Aorta (tissue), 5 donors: ENCODE results near the gene MPP2. TPM values are rescaled to one million over a fixed set of nuclear protein-coding genes. Genes with fewer than 3 reads are reported as not detected.

Experiments used
- ATAC-seq: fragments of 200-7000 bp; cut with Tn5 transposase; one replicate; pipeline ENCODE4 v1.9.1; 2022; ENCODE audit warnings: moderate library complexity; ENCODE audit not compliant: low FRiP score
- DNase-seq, 2 donors: peaks; one replicate each; pipeline ENCODE4 v3.0.0-alpha.2; 2020
- H3K27ac ChIP-seq, 2 donors: one replicate each; pipeline ENCODE4 v1.5.1; 2013; ENCODE audit warnings: low read length in 2 of 2, mild to moderate bottlenecking in 2 of 2, moderate library complexity in 2 of 2, control low read depth in 1 of 2, inconsistent platforms in 1 of 2, low read depth in 1 of 2
- H3K27me3 ChIP-seq, 2 donors: one replicate each; pipeline ENCODE4 v1.6.1; 2013; ENCODE audit warnings: control low read depth in 1 of 2, low read length in 1 of 2, mild to moderate bottlenecking in 1 of 2, moderate library complexity in 1 of 2; ENCODE audit not compliant: insufficient read depth in 2 of 2, control insufficient read depth in 1 of 2
- H3K36me3 ChIP-seq, 2 donors: one replicate each; pipeline ENCODE4 v1.6.1; 2013; ENCODE audit warnings: control low read depth in 1 of 2, low read length in 1 of 2, mild to moderate bottlenecking in 1 of 2; ENCODE audit not compliant: insufficient read depth in 2 of 2, control insufficient read depth in 1 of 2
- H3K4me1 ChIP-seq, 2 donors: one replicate each; pipeline ENCODE4 v1.6.1; 2013; ENCODE audit warnings: low read length in 2 of 2, control low read depth in 1 of 2, mild to moderate bottlenecking in 1 of 2, moderate library complexity in 1 of 2; ENCODE audit not compliant: insufficient read depth in 2 of 2, control insufficient read depth in 1 of 2
- H3K4me3 ChIP-seq, 2 donors: one replicate each; pipeline ENCODE4 v1.5.1; 2013; ENCODE audit warnings: low read length in 2 of 2, control low read depth in 1 of 2, mild to moderate bottlenecking in 1 of 2
- H3K9me3 ChIP-seq: one replicate; pipeline ENCODE4 v1.6.1; 2013; ENCODE audit warnings: mild to moderate bottlenecking, low read length; ENCODE audit not compliant: control insufficient read depth
- WGBS, 2 donors: extraction: QIAGEN DNeasy Blood & Tissue Kit; methylation state at CpG; one replicate each; pipeline ENCODE4 v1.1.7; 2013; 5-methylcytosine and 5-hydroxymethylcytosine counted together
- intact Hi-C, 2 donors: fragments of 100-400 bp; cut with DNase I; formaldehyde crosslinking; loops; one replicate each; pipeline versions ENCODE4 v1.14.2 to v1.15.0; 2022
- polyA plus RNA-seq, 2 donors: library from polyadenylated mRNA; stranded (reverse); fragments of 200-250 nt; gene quantifications; one replicate each; pipeline ENCODE4 v1.2.3, GENCODE V29; 2013
- total RNA-seq, 2 donors: library from RNA; stranded (reverse); fragmentation: NEBNext Ultra II Directional; extraction: Animal tissue kit (Norgen Biotek cat#: 25700); gene quantifications; one replicate each; pipeline ENCODE4 v1.2.1, GENCODE V29; 2021
- donor health status: healthy with polysubstance abuse.
- donor health status: Bipolar disorder and iron deficiency.
- donor health status: DM: no; HTN: no; CAD: no.
- donor health status: DM: no; HTN: no; CAD: no.
- donor health status: DM: yes; HTN: yes; CAD: no.

Gene MPP2
- total and polyA plus RNA-seq, 4 donors: 1.4 to 14.2 (median 8.5) TPM

- H3K9me3 ChIP-seq: no peaks in the 10 kb centered on the region
- DNase-seq (peak; percentile 66 to 92), ATAC-seq (peak; percentile 72)
- intact Hi-C loops: loop anchor here (5.0 kb wide), 1 partner anchor 50 kb away; the partner anchor contains the start of gene CFAP97D1 (in 2 of the 2)
- peak overlapping the region; percentile 74 to 75 for H3K4me3 ChIP-seq
- no peak overlapping the region for H3K27ac ChIP-seq
- H3K4me1 ChIP-seq: no peaks in the 10 kb centered on the region
- H3K27me3 ChIP-seq: no peaks in the 10 kb centered on the region
- 9 to 13% methylated on average over 40 to 51 of the region's 51 CpGs for WGBS, 2 donors
- peaks cover 0 to 6% of the 10 kb centered on the region in 2 donors for H3K36me3 ChIP-seq
Observed at GRCh38 chr17:43832168-43832975, 75.0 kb downstream of the MPP2 start.

GRCh38 chr17:43831633-43832032 is 75.7 kb downstream of the MPP2 start:
- peaks cover 0 to 6% of the 10 kb centered on the region in 2 donors for H3K36me3 ChIP-seq
- WGBS, 2 donors: 64 to 66% methylated on average over 8 of the region's 8 CpGs
- ATAC-seq (no peak), DNase-seq (no peak)
- intact Hi-C loops: loop anchor here (5.0 kb wide), 1 partner anchor 49 kb away; the partner anchor contains the start of gene CFAP97D1 (in 2 of the 2)
- no peak overlapping the region for H3K4me3 ChIP-seq
- no peak overlapping the region for H3K27ac ChIP-seq
- H3K27me3 ChIP-seq: no peaks in the 10 kb centered on the region
- no peaks in the 10 kb centered on the region for H3K9me3 ChIP-seq
- H3K4me1 ChIP-seq: no peaks in the 10 kb centered on the region

- intact Hi-C loops: loop anchor here (5.0 kb wide), 1 partner anchor 48 kb away; the partner anchor contains the start of gene CFAP97D1 (in 2 of the 2)
- Histone ChIP-seq H3K27ac (no peak overlapping the region), H3K4me3 (no peak overlapping the region), H3K27me3 (no peaks in the 10 kb centered on the region), H3K9me3 (no peaks in the 10 kb centered on the region), H3K36me3 (peaks cover 0 to 6% of the 10 kb centered on the region in 2 donors), H3K4me1 (no peaks in the 10 kb centered on the region)
- ATAC-seq: no peak
- DNase-seq: peak in 1 of 2 donors; percentile 41
- 93 to 94% methylated on average over 7 of the region's 7 CpGs for WGBS, 2 donors
Observed at GRCh38 chr17:43830510-43831140, 76.7 kb downstream of the MPP2 start.

GRCh38 chr17:43829738-43830137 is 77.6 kb downstream of the MPP2 start:
- H3K4me3 ChIP-seq: no peak overlapping the region
- intact Hi-C loops: loop anchor here (5.0 kb wide), 1 partner anchor 47 kb away; the partner anchor contains the start of gene CFAP97D1 (in 2 of the 2)
- WGBS, 2 donors: 96% methylated on average over 14 of the region's 14 CpGs
- no peaks in the 10 kb centered on the region for H3K4me1 ChIP-seq
- H3K36me3 ChIP-seq: peaks cover 0 to 6% of the 10 kb centered on the region in 2 donors
- DNase-seq (peak in 1 of 2 donors; percentile 51), ATAC-seq (no peak)
- no peaks in the 10 kb centered on the region for H3K9me3 ChIP-seq
- H3K27me3 ChIP-seq: no peaks in the 10 kb centered on the region
- H3K27ac ChIP-seq: no peak overlapping the region

- H3K4me1 ChIP-seq: no peaks in the 10 kb centered on the region
- ATAC-seq (no peak), DNase-seq (peak in 1 of 2 donors; percentile 54)
- 95% methylated on average over 9 of the region's 9 CpGs for WGBS, 2 donors
- no peaks in the 10 kb centered on the region for H3K27me3 ChIP-seq
- no peak overlapping the region for H3K27ac ChIP-seq
- H3K4me3 ChIP-seq: no peak overlapping the region
- intact Hi-C loops: no loop called here
- H3K36me3 ChIP-seq: peaks cover 0 to 6% of the 10 kb centered on the region in 2 donors
- H3K9me3 ChIP-seq: no peaks in the 10 kb centered on the region
Observed at GRCh38 chr17:43827596-43827995, 79.7 kb downstream of the MPP2 start.

- Histone ChIP-seq H3K4me3 (no peak overlapping the region), H3K4me1 (no peaks in the 10 kb centered on the region), H3K27ac (no peak overlapping the region), H3K36me3 (peaks cover 0 to 6% of the 10 kb centered on the region in 2 donors), H3K27me3 (no peaks in the 10 kb centered on the region), H3K9me3 (no peaks in the 10 kb centered on the region)
- no peak for ATAC-seq
- intact Hi-C loops: no loop called here
- 93 to 96% methylated on average over 7 of the region's 7 CpGs for WGBS, 2 donors
- DNase-seq: peak in 1 of 2 donors; percentile 5
Observed at GRCh38 chr17:43826206-43826605, 81.1 kb downstream of the MPP2 start.

- ATAC-seq (no peak), DNase-seq (peak in 1 of 2 donors; percentile 59)
- H3K4me3 ChIP-seq: no peak overlapping the region
- peaks cover 0 to 6% of the 10 kb centered on the region in 2 donors for H3K36me3 ChIP-seq
- no peaks in the 10 kb centered on the region for H3K27me3 ChIP-seq
- H3K9me3 ChIP-seq: no peaks in the 10 kb centered on the region
- WGBS, 2 donors: 95 to 96% methylated on average over 12 of the region's 12 CpGs
- no peaks in the 10 kb centered on the region for H3K4me1 ChIP-seq
- intact Hi-C loops: no loop called here
- H3K27ac ChIP-seq: no peak overlapping the region
Observed at GRCh38 chr17:43825567-43825966, 81.8 kb downstream of the MPP2 start.
